ENCODE data around the gene ASRGL1.

DNA sequence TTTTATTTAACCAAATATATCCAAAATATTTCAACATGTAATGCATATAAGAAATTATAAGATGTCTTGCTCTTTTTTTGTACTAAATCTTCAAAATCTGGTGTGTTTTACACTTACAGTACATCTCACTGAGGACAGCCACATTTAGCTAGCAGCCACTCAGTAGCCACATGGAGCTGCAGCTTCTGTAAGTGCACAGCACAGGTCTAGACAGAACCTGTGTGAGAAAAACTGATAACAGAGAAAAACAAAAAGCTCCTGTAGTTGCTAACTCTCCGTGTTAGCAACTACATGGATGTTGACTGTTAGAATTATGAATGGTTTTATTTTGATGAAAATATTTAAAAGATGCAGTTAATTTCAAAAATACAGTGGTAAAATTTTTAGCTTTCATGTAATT is 22.2 kb downstream of the ASRGL1 start:
- TF ChIP-seq REST (IDR thresholded peaks at IDR 0.05; ENCODE audit: borderline replicate concordance in 1 of 2, low read depth in 1 of 2, low read length in 2 of 2) (no peak), ZZZ3 (CRISPR knock-in tag; IDR thresholded peaks at IDR 0.05; ENCODE audit: borderline replicate concordance) (no peak), PCBP1 (IDR thresholded peaks at IDR 0.05; ENCODE audit: borderline replicate concordance, low read depth, low read length) (no peak), ELF1 (CRISPR knock-in tag; IDR thresholded peaks at IDR 0.05) (no peak), ZNF775 (CRISPR knock-in tag; IDR thresholded peaks at IDR 0.05; ENCODE audit: borderline replicate concordance) (no peak), PRDM15 (CRISPR knock-in tag; IDR thresholded peaks at IDR 0.05) (no peak), POLR2AphosphoS5 (IDR thresholded peaks at IDR 0.05; ENCODE audit: low read depth, low read length) (no peak), ZNF333 (CRISPR knock-in tag; IDR thresholded peaks at IDR 0.05; ENCODE audit: borderline replicate concordance) (no peak)

Measured in HepG2 (cell line).